ENCODE measurements around the gene CPNE6. TPM values are rescaled to one million over a fixed set of nuclear protein-coding genes. Genes with fewer than 3 reads are reported as not detected.

Gene CPNE6
- total RNA-seq, 1 experiment from 2014 or later, result not detected

GRCh38 chr14:24058951-24059475 is 12.3 kb upstream of the CPNE6 start:
- Histone ChIP-seq H3K4me3 (replicated peaks in 1 of 2; ENCODE audit: low read depth in 1 of 2, low read length in 2 of 2) (no peak overlapping the region), H3K79me2 (ENCODE audit: insufficient read depth, low read length) (no peaks in the 10 kb centered on the region), H2AFZ (ENCODE audit: low read depth, low read length, poor library complexity, severe bottlenecking) (no peak overlapping the region), H3K4me1 (ENCODE audit: control insufficient read depth in 1 of 2, insufficient read depth in 2 of 2, low read length in 2 of 2) (no peaks in the 10 kb centered on the region), H3K36me3 (ENCODE audit: control insufficient read depth in 1 of 2, insufficient read depth in 2 of 2, low read length in 2 of 2) (no peaks in the 10 kb centered on the region), H3K27ac (ENCODE audit: low read depth, low read length) (no peak overlapping the region), H3K9me2 (ENCODE audit: insufficient read depth) (no peaks in the 10 kb centered on the region), H3K9me3 (ENCODE audit: control insufficient read depth in 1 of 2, insufficient read depth in 1 of 2, low read depth in 1 of 2, low read length in 2 of 2) (no peaks in the 10 kb centered on the region), H4K20me1 (ENCODE audit: insufficient read depth) (no peaks in the 10 kb centered on the region), H3K9ac (ENCODE audit: low read length) (no peak overlapping the region), H3K27me3 (ENCODE audit: insufficient read depth, low read length) (no peaks in the 10 kb centered on the region), H3K4me2 (ENCODE audit: low read length) (no peak overlapping the region)
- ATAC-seq (0 out of 2 replicates have a peak, but pooled peaks have one; percentile 26), DNase-seq (ENCODE audit: low read depth, low spot score) (no peak)
- no TSS peak for BruUV-seq (replicated peaks)
- POLR2A ChIA-PET, result interaction anchor here (0.9 to 4.0 kb wide), 4 partner anchors 33 to 56 kb away, joined by 7 to 38 read pairs (median 9); partner anchors contain the start of genes DCAF11, NRL and PCK2
- RAD21 ChIA-PET (ENCODE audit: low non-redundant PET in 1 of 2, low total read pairs in 2 of 2, uncharacterized antibody in 2 of 2, unreplicated experiment in 2 of 2), result interaction anchor here (0.8 to 3.0 kb wide), 10 partner anchors 30 to 249 kb away, joined by 3 to 35 read pairs (median 5); partner anchors contain the start of genes PCK2 (in 2 of the 2), CIDEB (in 1 of the 2), DCAF11 (in 1 of the 2) and NRL (in 1 of the 2)
- CTCF ChIA-PET, result interaction anchor here (0.7 to 5.7 kb wide), 19 partner anchors 8 to 249 kb away, joined by 3 to 149 read pairs (median 7); partner anchors contain the start of genes CHMP4A, CIDEB, CPNE6 and DCAF11
- intact Hi-C loops (cut with micrococcal nuclease), result loop anchor here (1.0 to 5.0 kb wide), 5 partner anchors 31 to 238 kb away; partner anchors contain the start of genes DHRS1, IRF9 and NOP9
- TF ChIP-seq SP1 (IDR thresholded peaks at IDR 0.05; ENCODE audit: low read depth) (no peak), CBX3 (IDR thresholded peaks at IDR 0.05; ENCODE audit: low read depth) (no peak), REST (IDR thresholded peaks at IDR 0.05; ENCODE audit: low read depth) (no peak), RAD21 (IDR thresholded peaks at IDR 0.05; ENCODE audit: low read depth) (no peak), ZFX (IDR thresholded peaks at IDR 0.05) (no peak), EZH2phosphoT487 (IDR thresholded peaks at IDR 0.05; ENCODE audit: borderline replicate concordance) (no peak), SIN3A (IDR thresholded peaks at IDR 0.05; ENCODE audit: low read depth) (no peak), POLR2A (IDR thresholded peaks at IDR 0.05; ENCODE audit: borderline replicate concordance, extremely low read depth, insufficient read depth, insufficient read length) (no peak)
- TF ChIP-seq, protein P1, sequence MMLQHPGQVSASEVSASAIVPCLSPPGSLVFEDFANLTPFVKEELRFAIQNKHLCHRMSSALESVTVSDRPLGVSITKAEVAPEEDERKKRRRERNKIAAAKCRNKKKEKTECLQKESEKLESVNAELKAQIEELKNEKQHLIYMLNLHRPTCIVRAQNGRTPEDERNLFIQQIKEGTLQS (IDR thresholded peaks at IDR 0.05), result no peak

Measured in HCT116 (cell line).